PC-9 (cell line): ENCODE results near the gene RASEF. TPM values are rescaled to one million over a fixed set of nuclear protein-coding genes. Genes with fewer than 3 reads are reported as not detected.

Experiments
- BruUV-seq: library from RNA; stranded (reverse); fragments of 400-500 nt; replicated peaks from 2 replicates; lab custom pipeline; 2021; lab: Mats Ljungman, UMichigan
- CTCF ChIA-PET: fragments of 300-600 bp; sonication (Branson Sonifier 250); formaldehyde crosslinking; loops from one replicate; lab custom pipeline; 2022; ENCODE audit warnings: antibody characterized with exemption; lab: Charles Lee
- POLR2A ChIA-PET: fragments of 300-600 bp; sonication (Branson Sonifier 250); formaldehyde crosslinking; loops from one replicate; lab custom pipeline; 2022; ENCODE audit warnings: antibody characterized with exemption; ENCODE audit not compliant: unreplicated experiment; lab: Charles Lee
- DNase-seq, 2 experiments: peaks; one replicate each; pipeline versions ENCODE4 v3.0.0 to v3.0.0-alpha.2; 2015 to 2022; ENCODE audit warnings: mixed read lengths in 1 of 2
- H2AFZ ChIP-seq: fragments of 200-600 bp; sonication (generic); 2 replicates; pipeline ENCODE4 v1.8.1; 2017; ENCODE audit warnings: antibody characterized with exemption
- H3F3A ChIP-seq: fragments of 200-600 bp; sonication (generic); 2 replicates; pipeline ENCODE4 v1.8.1; 2017; ENCODE audit warnings: antibody characterized with exemption, mild to moderate bottlenecking, low read depth; ENCODE audit not compliant: insufficient read depth
- H3K27ac ChIP-seq: fragments of 200-600 bp; sonication (generic); 2 replicates; pipeline ENCODE4 v1.6.1; 2016; ENCODE audit warnings: mixed run types
- H3K27me3 ChIP-seq: fragments of 200-600 bp; sonication (generic); 2 replicates; pipeline ENCODE4 v1.6.1; 2016; ENCODE audit warnings: low read depth, mixed run types; ENCODE audit not compliant: insufficient read depth
- H3K36me3 ChIP-seq: fragments of 200-600 bp; sonication (generic); 2 replicates; pipeline ENCODE4 v1.6.1; 2016; ENCODE audit warnings: low read depth, mixed run types
- H3K4me1 ChIP-seq: fragments of 200-600 bp; sonication (generic); replicated peaks from 2 replicates; pipeline ENCODE4 v1.6.1; 2016; ENCODE audit warnings: mixed run types; ENCODE audit not compliant: insufficient read depth
- H3K4me2 ChIP-seq: fragments of 200-600 bp; sonication (generic); 2 replicates; pipeline ENCODE4 v1.6.1; 2017; ENCODE audit warnings: mixed run types
- H3K4me3 ChIP-seq: fragments of 200-600 bp; sonication (generic); 2 replicates; pipeline ENCODE4 v1.6.1; 2016; ENCODE audit warnings: mixed run types
- H3K79me2 ChIP-seq: fragments of 200-600 bp; sonication (generic); 2 replicates; pipeline ENCODE4 v1.6.1; 2017; ENCODE audit warnings: low read depth, mixed run types
- H3K9me2 ChIP-seq: fragments of 200-600 bp; sonication (generic); 2 replicates; pipeline ENCODE4 v1.8.1; 2017; ENCODE audit warnings: mild to moderate bottlenecking; ENCODE audit not compliant: insufficient read depth
- H3K9me3 ChIP-seq: fragments of 200-600 bp; sonication (generic); 2 replicates; pipeline ENCODE4 v1.8.1; 2016; ENCODE audit warnings: low read depth; ENCODE audit not compliant: insufficient read depth
- H4K20me1 ChIP-seq: fragments of 200-600 bp; sonication (generic); 2 replicates; pipeline ENCODE4 v1.8.1; 2017; ENCODE audit not compliant: insufficient read depth
- CTCF ChIP-seq: fragments of 200-600 bp; sonication (generic); conservative IDR thresholded peaks from 2 replicates; pipeline ENCODE4 v1.6.1; 2017; ENCODE audit warnings: mixed run types, antibody characterized with exemption, mild to moderate bottlenecking, moderate library complexity
- EZH2 ChIP-seq: fragments of 200-600 bp; sonication (generic); IDR thresholded peaks from 2 replicates; pipeline ENCODE4 v1.8.0; 2017; ENCODE audit warnings: antibody characterized with exemption, low read depth
- intact Hi-C: fragments of 100-400 bp; cut with micrococcal nuclease; formaldehyde crosslinking; loops from one replicate; pipeline ENCODE4 v1.10.0; 2022; ENCODE audit not compliant: unreplicated experiment
- total RNA-seq: library from RNA; stranded (reverse); gene quantifications from 2 replicates; pipeline ENCODE4 v1.2.3, GENCODE V29; 2021

RASEF gene
- total RNA-seq, 1 experiment from 2014 or later, result 12.8 TPM

- Histone ChIP-seq H3K9me3 (no peaks in the 10 kb centered on the region; the same call in 1 of the 2 replicates), H3F3A (no peaks in the 10 kb centered on the region), H3K4me1 (no peaks in the 10 kb centered on the region), H3K79me2 (no peaks in the 10 kb centered on the region), H3K36me3 (0 out of 2 replicates have a peak, but pooled peaks cover 4% of the 10 kb centered on the region), H2AFZ (no peak overlapping the region), H3K4me3 (no peak overlapping the region), H3K27me3 (no peaks in the 10 kb centered on the region), H3K4me2 (no peak overlapping the region), H3K9me2 (no peaks in the 10 kb centered on the region), H4K20me1 (no peaks in the 10 kb centered on the region; the same call in 1 of the 2 replicates), H3K27ac (no peak overlapping the region)
- intact Hi-C loops, result no loop called here
- no TSS peak for BruUV-seq
- ChIA-PET CTCF (no interaction called here), POLR2A (no interaction called here)
- TF ChIP-seq CTCF (no peak), EZH2 (no peak)
- no peak for DNase-seq
Observed at GRCh38 chr9:83015897-83016296, 47.0 kb downstream of the RASEF start.

- H3K9me3 ChIP-seq, result no peaks in the 10 kb centered on the region; the same call in 1 of the 2 replicates
- no peaks in the 10 kb centered on the region for H3K79me2 ChIP-seq
- 0 out of 2 replicates have a peak, but pooled peaks cover 4% of the 10 kb centered on the region for H3K36me3 ChIP-seq
- no TSS peak for BruUV-seq
- H3K9me2 ChIP-seq, result no peaks in the 10 kb centered on the region
- no peaks in the 10 kb centered on the region for H3K27me3 ChIP-seq
- H3K27ac ChIP-seq, result no peak overlapping the region
- ChIA-PET CTCF (no interaction called here), POLR2A (no interaction called here)
- H3K4me2 ChIP-seq, result no peak overlapping the region
- H3K4me1 ChIP-seq, result no peaks in the 10 kb centered on the region
- H3K4me3 ChIP-seq, result no peak overlapping the region
- no peaks in the 10 kb centered on the region for H3F3A ChIP-seq
- DNase-seq, result no peak
- intact Hi-C loops, result loop anchor here (5.0 kb wide), 1 partner anchor 48 kb away; the partner anchor contains the start of gene RASEF
- no peak overlapping the region for H2AFZ ChIP-seq
- no peaks in the 10 kb centered on the region for H4K20me1 ChIP-seq
- TF ChIP-seq CTCF (no peak), EZH2 (no peak)
Observed at GRCh38 chr9:83013867-83014605, 48.9 kb downstream of the RASEF start.

GRCh38 chr9:83012922-83013838 is 49.8 kb downstream of the RASEF start:
- intact Hi-C loops, result loop anchor here (5.0 kb wide), 1 partner anchor 49 kb away; the partner anchor contains the start of gene RASEF
- Histone ChIP-seq H3K9me2 (no peaks in the 10 kb centered on the region), H3K36me3 (no peaks in the 10 kb centered on the region), H3K4me2 (no peak overlapping the region), H2AFZ (no peak overlapping the region), H3K4me3 (no peak overlapping the region), H4K20me1 (no peaks in the 10 kb centered on the region), H3K79me2 (no peaks in the 10 kb centered on the region), H3K27me3 (no peaks in the 10 kb centered on the region), H3K4me1 (no peaks in the 10 kb centered on the region), H3F3A (no peaks in the 10 kb centered on the region), H3K9me3 (no peaks in the 10 kb centered on the region; the same call in 1 of the 2 replicates), H3K27ac (no peak overlapping the region)
- no peak for DNase-seq
- POLR2A ChIA-PET, result no interaction called here
- TF ChIP-seq CTCF, result no peak
- no peak for TF ChIP-seq EZH2
- BruUV-seq, result no TSS peak
- CTCF ChIA-PET, result no interaction called here
